H9 (cell line): ENCODE results near the gene CFAP77. TPM values are rescaled to one million over a fixed set of nuclear protein-coding genes. Genes with fewer than 3 reads are reported as not detected.

ENCODE experiments used
- DNase-seq: peaks from one replicate; pipeline ENCODE4 v3.0.0-alpha.2; 2017
- H2AFZ ChIP-seq: one replicate; pipeline ENCODE4 v1.6.1; 2013; ENCODE audit warnings: mild to moderate bottlenecking, low read length, control low read depth, moderate library complexity
- H2AK5ac ChIP-seq: 2 replicates; pipeline ENCODE4 v1.6.1; 2013; ENCODE audit warnings: low read length, control low read depth, mixed read lengths; ENCODE audit not compliant: insufficient read length
- H2BK120ac ChIP-seq: one replicate; pipeline ENCODE4 v1.6.1; 2013; ENCODE audit warnings: low read depth, mild to moderate bottlenecking, low read length, control low read depth, inconsistent platforms; ENCODE audit not compliant: poor library complexity, severe bottlenecking
- H2BK12ac ChIP-seq: 2 replicates; pipeline ENCODE4 v1.6.1; 2013; ENCODE audit warnings: low read length, control low read depth, mixed read lengths, low read depth; ENCODE audit not compliant: insufficient read length
- H2BK15ac ChIP-seq: 2 replicates; pipeline ENCODE4 v1.6.1; 2013; ENCODE audit warnings: low read depth, low read length, control low read depth
- H2BK20ac ChIP-seq: one replicate; pipeline ENCODE4 v1.6.1; 2013; ENCODE audit warnings: low read depth, mild to moderate bottlenecking, low read length, control low read depth, inconsistent platforms; ENCODE audit not compliant: poor library complexity, severe bottlenecking
- H2BK5ac ChIP-seq: 2 replicates; pipeline ENCODE4 v1.6.1; 2013; ENCODE audit warnings: low read length, control low read depth, mixed read lengths; ENCODE audit not compliant: insufficient read length
- H3K14ac ChIP-seq: 2 replicates; pipeline ENCODE4 v1.6.1; 2013; ENCODE audit warnings: low read length, control low read depth; ENCODE audit not compliant: insufficient read depth
- H3K18ac ChIP-seq: 2 replicates; pipeline ENCODE4 v1.6.1; 2013; ENCODE audit warnings: low read depth, mild to moderate bottlenecking, mixed read lengths, low read length, control low read depth; ENCODE audit not compliant: insufficient read length
- H3K23ac ChIP-seq: 2 replicates; pipeline ENCODE4 v1.6.1; 2013; ENCODE audit warnings: low read length, control low read depth, mixed read lengths, low read depth; ENCODE audit not compliant: insufficient read length
- H3K23me2 ChIP-seq: 2 replicates; pipeline ENCODE4 v1.6.1; 2013; ENCODE audit warnings: low read depth, mild to moderate bottlenecking, mixed read lengths, low read length, control low read depth; ENCODE audit not compliant: insufficient read length, poor library complexity, severe bottlenecking
- H3K27ac ChIP-seq: 2 replicates; pipeline ENCODE4 v1.5.1; 2013; ENCODE audit warnings: low read length, control low read depth, mixed read lengths, low read depth; ENCODE audit not compliant: insufficient read length
- H3K27me3 ChIP-seq: 2 replicates; pipeline ENCODE4 v1.6.1; 2013; ENCODE audit warnings: low read length, control low read depth, inconsistent platforms; ENCODE audit not compliant: insufficient read depth
- H3K4ac ChIP-seq: 2 replicates; pipeline ENCODE4 v1.6.1; 2013; ENCODE audit warnings: low read depth, mild to moderate bottlenecking, control low read depth, inconsistent platforms, low read length, moderate library complexity
- H3K4me1 ChIP-seq: 2 replicates; pipeline ENCODE4 v1.6.1; 2013; ENCODE audit warnings: low read length, control low read depth, inconsistent platforms; ENCODE audit not compliant: insufficient read depth
- H3K4me2 ChIP-seq: 2 replicates; pipeline ENCODE4 v1.6.1; 2013; ENCODE audit warnings: low read length, control low read depth, mixed read lengths; ENCODE audit not compliant: insufficient read length, insufficient read depth
- H3K56ac ChIP-seq: 2 replicates; pipeline ENCODE4 v1.6.1; 2013; ENCODE audit warnings: low read depth, mild to moderate bottlenecking, mixed read lengths, low read length, control low read depth; ENCODE audit not compliant: insufficient read length
- H3K79me1 ChIP-seq: 2 replicates; pipeline ENCODE4 v1.6.1; 2013; ENCODE audit warnings: low read depth, mild to moderate bottlenecking, moderate library complexity, low read length, control low read depth, inconsistent platforms; ENCODE audit not compliant: insufficient read depth, poor library complexity, severe bottlenecking
- H3K79me2 ChIP-seq: 2 replicates; pipeline ENCODE4 v1.6.1; 2013; ENCODE audit warnings: low read length, control low read depth, inconsistent platforms; ENCODE audit not compliant: insufficient read depth
- H3K9ac ChIP-seq: 2 replicates; pipeline ENCODE4 v1.6.1; 2013; ENCODE audit warnings: low read length, control low read depth, mixed read lengths; ENCODE audit not compliant: insufficient read length; ENCODE audit errors: extremely low read depth
- H3K9me3 ChIP-seq: one replicate; pipeline ENCODE4 v1.6.1; 2013; ENCODE audit warnings: low read depth, low read length, inconsistent platforms; ENCODE audit not compliant: control insufficient read depth
- H3T11ph ChIP-seq: one replicate; pipeline ENCODE4 v1.6.1; 2013; ENCODE audit warnings: mild to moderate bottlenecking, low read length, control low read depth, inconsistent platforms
- H4K20me1 ChIP-seq: one replicate; pipeline ENCODE4 v1.6.1; 2013; ENCODE audit not compliant: control insufficient read depth, insufficient read length, insufficient read depth
- H4K5ac ChIP-seq: 2 replicates; pipeline ENCODE4 v1.6.1; 2013; ENCODE audit warnings: low read depth, mild to moderate bottlenecking, mixed read lengths, low read length, control low read depth; ENCODE audit not compliant: insufficient read length
- H4K8ac ChIP-seq: replicated peaks from 2 replicates; pipeline ENCODE4 v1.6.1; 2013; ENCODE audit warnings: low read length, control low read depth, mixed read lengths, low read depth; ENCODE audit not compliant: insufficient read length
- H4K91ac ChIP-seq: 2 replicates; pipeline ENCODE4 v1.6.1; 2013; ENCODE audit warnings: low read depth, mild to moderate bottlenecking, moderate library complexity, mixed read lengths, low read length, control low read depth; ENCODE audit not compliant: insufficient read length
- H3K27ac Mint-ChIP-seq, 3 experiments: 2 replicates in 2 of 3; 3 replicates in 1 of 3; pipeline ENCODE4 v1.8.0; 2020 to 2021; ENCODE audit warnings: mixed read lengths in 3 of 3, mild to moderate bottlenecking in 1 of 3, moderate library complexity in 1 of 3
- H3K27me3 Mint-ChIP-seq: 2 replicates; pipeline ENCODE4 v1.8.0; 2021; ENCODE audit warnings: low read depth, mild to moderate bottlenecking, moderate library complexity, mixed read lengths
- H3K36me3 Mint-ChIP-seq, 3 experiments: 2 replicates in 2 of 3; 3 replicates in 1 of 3; pipeline ENCODE4 v1.8.0; 2020 to 2021; ENCODE audit warnings: low read depth in 3 of 3, mixed read lengths in 3 of 3; ENCODE audit not compliant: insufficient read depth in 1 of 3
- H3K4me1 Mint-ChIP-seq, 2 experiments: 2 replicates each; pipeline ENCODE4 v1.8.0; 2020; ENCODE audit warnings: mixed read lengths in 2 of 2
- H3K4me3 Mint-ChIP-seq, 2 experiments: 2 replicates in 1 of 2; 3 replicates in 1 of 2; pipeline ENCODE4 v1.8.0; 2020 to 2021; ENCODE audit warnings: mild to moderate bottlenecking in 2 of 2, mixed read lengths in 2 of 2, moderate library complexity in 1 of 2
- H3K9me3 Mint-ChIP-seq, 2 experiments: 2 replicates in 1 of 2; 3 replicates in 1 of 2; pipeline ENCODE4 v1.8.0; 2020; ENCODE audit warnings: mild to moderate bottlenecking in 2 of 2, mixed read lengths in 2 of 2, moderate library complexity in 1 of 2
- CTCF ChIP-seq: fragments of 200-600 bp; sonication (generic); conservative IDR thresholded peaks from 3 replicates; pipeline ENCODE4 v1.8.0; 2021; ENCODE audit warnings: antibody characterized with exemption, mild to moderate bottlenecking
- WGBS: extraction: QIAGEN DNeasy Blood & Tissue Kit; methylation state at CpG from one replicate; pipeline ENCODE4 v1.1.7; 2013; ENCODE audit warnings: missing lambda C conversion rate, low lambda C conversion rate, mixed read lengths; ENCODE audit not compliant: insufficient read length; ENCODE audit errors: extremely low coverage; 5-methylcytosine and 5-hydroxymethylcytosine counted together
- total RNA-seq: library from RNA; stranded (reverse); gene quantifications from 2 replicates; pipeline ENCODE4 v1.2.1, GENCODE V29; 2021

The CFAP77 gene
- total RNA-seq, 1 experiment from 2014 or later, result 0.72 TPM

- Histone ChIP-seq H2BK5ac (no peak overlapping the region), H3K79me1 (no peaks in the 10 kb centered on the region), H3K9me3 (no peaks in the 10 kb centered on the region), H3K23me2 (peaks cover 19% of the 10 kb centered on the region), H3K4me2 (no peak overlapping the region), H4K20me1 (no peaks in the 10 kb centered on the region), H3K4ac (no peak overlapping the region), H3T11ph (no peak overlapping the region), H2BK20ac (no peak overlapping the region), H3K18ac (no peak overlapping the region), H2BK15ac (no peak overlapping the region), H4K91ac (no peak overlapping the region), H3K9ac (no peak overlapping the region), H3K23ac (no peak overlapping the region), H4K5ac (no peak overlapping the region), H3K27ac (no peak overlapping the region), H2AK5ac (no peak overlapping the region), H4K8ac (no peak overlapping the region), H2BK12ac (no peak overlapping the region), H3K14ac (no peak overlapping the region), H2AFZ (no peak overlapping the region), H3K4me1 (peaks cover 5% of the 10 kb centered on the region; the same call in 1 of the 2 replicates), H3K27me3 (peaks cover 28% of the 10 kb centered on the region), H3K56ac (no peak overlapping the region), H3K79me2 (no peaks in the 10 kb centered on the region), H2BK120ac (no peak overlapping the region)
- Mint-ChIP-seq H3K4me3 (no peak overlapping the region), H3K36me3 (peaks cover 8 to 36% (median 11%) of the 10 kb centered on the region in 3 experiments; a peak in 5 of 7 replicates), H3K4me1 (peaks cover 31 to 67% of the 10 kb centered on the region in 2 experiments), H3K27ac (no peak overlapping the region), H3K9me3 (no peaks in the 10 kb centered on the region), H3K27me3 (peaks cover 40% of the 10 kb centered on the region)
- no CpG with 5 or more reads among the region's 13 CpGs for WGBS
- DNase-seq, result no peak
- no peak for TF ChIP-seq CTCF
These were observed 184.4 kb downstream of the CFAP77 start for GRCh38 chr9:132594412-132594811.
